Right lobe of liver (tissue), 4 donors: Measurements from ENCODE around the gene SEMA3A.

ENCODE experiments used
- POLR2A ChIP-seq: fragments of 450-650 bp; IDR thresholded peaks from one replicate; pipeline ENCODE4 v1.6.1; 2017; ENCODE audit warnings: antibody characterized with exemption, mild to moderate bottlenecking
- TF ChIP-seq, protein P1 (sequence below), 4 donors: fragments of 200-600 bp in 3 of 4; fragments of 450-650 bp in 1 of 4; IDR thresholded peaks; one replicate each; pipeline versions ENCODE4 v1.5.1 to v1.8.0; 2016 to 2022; ENCODE audit warnings: antibody characterized with exemption in 4 of 4, mild to moderate bottlenecking in 2 of 4
- donor health status: DM: no; HTN: no; CAD: no.
- donor health status: DM: no; HTN: no; CAD: no.
- donor health status: DM: no; HTN: yes; CAD: no.

DNA sequence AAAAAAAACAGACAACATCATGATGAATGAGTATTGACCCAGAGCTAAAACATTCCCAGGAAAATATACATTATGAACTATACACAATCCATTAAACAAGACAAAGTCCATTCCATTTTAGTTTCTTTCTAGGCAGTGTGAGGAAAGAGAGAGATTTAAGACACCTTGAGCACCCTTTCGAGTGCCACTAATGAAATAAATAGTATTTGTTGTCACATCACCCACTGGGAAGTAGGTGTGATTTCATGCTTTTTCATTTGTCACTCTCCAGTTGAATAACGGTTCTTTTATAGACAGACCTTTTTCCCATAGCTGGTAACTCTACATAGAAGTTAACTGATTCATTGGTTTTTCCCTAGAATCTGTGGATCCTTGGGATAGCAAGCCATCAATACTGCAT lies 29.9 kb upstream of the SEMA3A start:
- no peak for TF ChIP-seq POLR2A
- TF ChIP-seq, protein P1, sequence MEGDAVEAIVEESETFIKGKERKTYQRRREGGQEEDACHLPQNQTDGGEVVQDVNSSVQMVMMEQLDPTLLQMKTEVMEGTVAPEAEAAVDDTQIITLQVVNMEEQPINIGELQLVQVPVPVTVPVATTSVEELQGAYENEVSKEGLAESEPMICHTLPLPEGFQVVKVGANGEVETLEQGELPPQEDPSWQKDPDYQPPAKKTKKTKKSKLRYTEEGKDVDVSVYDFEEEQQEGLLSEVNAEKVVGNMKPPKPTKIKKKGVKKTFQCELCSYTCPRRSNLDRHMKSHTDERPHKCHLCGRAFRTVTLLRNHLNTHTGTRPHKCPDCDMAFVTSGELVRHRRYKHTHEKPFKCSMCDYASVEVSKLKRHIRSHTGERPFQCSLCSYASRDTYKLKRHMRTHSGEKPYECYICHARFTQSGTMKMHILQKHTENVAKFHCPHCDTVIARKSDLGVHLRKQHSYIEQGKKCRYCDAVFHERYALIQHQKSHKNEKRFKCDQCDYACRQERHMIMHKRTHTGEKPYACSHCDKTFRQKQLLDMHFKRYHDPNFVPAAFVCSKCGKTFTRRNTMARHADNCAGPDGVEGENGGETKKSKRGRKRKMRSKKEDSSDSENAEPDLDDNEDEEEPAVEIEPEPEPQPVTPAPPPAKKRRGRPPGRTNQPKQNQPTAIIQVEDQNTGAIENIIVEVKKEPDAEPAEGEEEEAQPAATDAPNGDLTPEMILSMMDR (IDR thresholded peaks at IDR 0.05), result no peak
